ENCODE data around the gene SGTA. TPM values are rescaled to one million over a fixed set of nuclear protein-coding genes. Genes with fewer than 3 reads are reported as not detected.

Gene SGTA
- total RNA-seq, 2 experiments from 2014 or later = 44.3 to 44.6 TPM

GRCh38 chr19:2770055-2771013 lies 12.7 kb downstream of the SGTA start:
- no peak overlapping the region for H3K27ac Mint-ChIP-seq
- no peak overlapping the region for H3K4me3 Mint-ChIP-seq
- CTCF ChIA-PET = interaction anchor here (0.5 kb wide), 1 partner anchor 797 kb away, joined by 3 read pairs; no protein-coding TSS in a partner anchor
- intact Hi-C loops (cut with micrococcal nuclease) = no loop called here
- H3K9me3 Mint-ChIP-seq = no peaks in the 10 kb centered on the region
- H3K36me3 Mint-ChIP-seq (ENCODE audit: low read depth) = peaks cover 9% of the 10 kb centered on the region
- H3K27me3 Mint-ChIP-seq (ENCODE audit: low read depth) = no peaks in the 10 kb centered on the region
- DNase-seq = no peak
- peaks cover 20% of the 10 kb centered on the region for H3K4me1 Mint-ChIP-seq (ENCODE audit: low read depth)

GRCh38 chr19:2769218-2769617 lies 13.9 kb downstream of the SGTA start:
- intact Hi-C loops (cut with micrococcal nuclease) = no loop called here
- Mint-ChIP-seq H3K4me3 (no peak overlapping the region), H3K27ac (no peak overlapping the region), H3K4me1 (ENCODE audit: low read depth) (peaks cover 13% of the 10 kb centered on the region), H3K36me3 (ENCODE audit: low read depth) (peaks cover 7% of the 10 kb centered on the region), H3K9me3 (no peaks in the 10 kb centered on the region), H3K27me3 (ENCODE audit: low read depth) (no peaks in the 10 kb centered on the region)
- CTCF ChIA-PET = no interaction called here
- no peak for DNase-seq

GRCh38 chr19:2768365-2769132 lies 14.5 kb downstream of the SGTA start:
- H3K4me1 Mint-ChIP-seq (ENCODE audit: low read depth) = peaks cover 9% of the 10 kb centered on the region
- no peak overlapping the region for H3K27ac Mint-ChIP-seq
- H3K9me3 Mint-ChIP-seq = no peaks in the 10 kb centered on the region
- CTCF ChIA-PET = no interaction called here
- no peak for DNase-seq
- intact Hi-C loops (cut with micrococcal nuclease) = no loop called here
- H3K4me3 Mint-ChIP-seq = no peak overlapping the region
- H3K36me3 Mint-ChIP-seq (ENCODE audit: low read depth) = peaks cover 7% of the 10 kb centered on the region
- H3K27me3 Mint-ChIP-seq (ENCODE audit: low read depth) = no peaks in the 10 kb centered on the region

GRCh38 chr19:2767688-2768087 lies 15.4 kb downstream of the SGTA start:
- Mint-ChIP-seq H3K4me3 (no peak overlapping the region), H3K4me1 (ENCODE audit: low read depth) (peaks cover 9% of the 10 kb centered on the region), H3K27me3 (ENCODE audit: low read depth) (no peaks in the 10 kb centered on the region), H3K9me3 (no peaks in the 10 kb centered on the region), H3K27ac (no peak overlapping the region), H3K36me3 (ENCODE audit: low read depth) (peaks cover 11% of the 10 kb centered on the region)
- DNase-seq = no peak
- intact Hi-C loops (cut with micrococcal nuclease) = no loop called here
- CTCF ChIA-PET = no interaction called here

- Mint-ChIP-seq H3K4me1 (ENCODE audit: low read depth) (peaks cover under 1% of the 10 kb centered on the region), H3K9me3 (no peaks in the 10 kb centered on the region), H3K27ac (no peak overlapping the region), H3K36me3 (ENCODE audit: low read depth) (peaks cover 9% of the 10 kb centered on the region), H3K27me3 (ENCODE audit: low read depth) (no peaks in the 10 kb centered on the region), H3K4me3 (no peak overlapping the region)
- CTCF ChIA-PET = interaction anchor here (1.1 kb wide), 1 partner anchor 119 kb away, joined by 3 read pairs; no protein-coding TSS in a partner anchor
- intact Hi-C loops (cut with micrococcal nuclease) = no loop called here
- DNase-seq = no peak
Observed at GRCh38 chr19:2766594-2767372, 16.3 kb downstream of the SGTA start.

GRCh38 chr19:2765376-2765775 lies 17.7 kb downstream of the SGTA start:
- Mint-ChIP-seq H3K4me1 (ENCODE audit: low read depth) (no peaks in the 10 kb centered on the region), H3K27me3 (ENCODE audit: low read depth) (no peaks in the 10 kb centered on the region), H3K9me3 (no peaks in the 10 kb centered on the region), H3K36me3 (ENCODE audit: low read depth) (peaks cover 9% of the 10 kb centered on the region), H3K27ac (no peak overlapping the region), H3K4me3 (no peak overlapping the region)
- CTCF ChIA-PET = interaction anchor here (0.5 kb wide), 1 partner anchor 24 kb away, joined by 3 read pairs; no protein-coding TSS in a partner anchor
- DNase-seq = no peak
- intact Hi-C loops (cut with micrococcal nuclease) = no loop called here

- Mint-ChIP-seq H3K27me3 (ENCODE audit: low read depth) (no peaks in the 10 kb centered on the region), H3K27ac (no peak overlapping the region), H3K36me3 (ENCODE audit: low read depth) (peaks cover 11% of the 10 kb centered on the region), H3K9me3 (no peaks in the 10 kb centered on the region), H3K4me3 (no peak overlapping the region), H3K4me1 (ENCODE audit: low read depth) (no peaks in the 10 kb centered on the region)
- no peak for DNase-seq
- intact Hi-C loops (cut with micrococcal nuclease) = no loop called here
- CTCF ChIA-PET = no interaction called here
Observed at GRCh38 chr19:2764945-2765344, 18.1 kb downstream of the SGTA start.

- peaks cover 17% of the 10 kb centered on the region for H3K36me3 Mint-ChIP-seq (ENCODE audit: low read depth)
- no peak for DNase-seq
- H3K27ac Mint-ChIP-seq = no peak overlapping the region
- no peak overlapping the region for H3K4me3 Mint-ChIP-seq
- no peaks in the 10 kb centered on the region for H3K9me3 Mint-ChIP-seq
- CTCF ChIA-PET = interaction anchor here (0.8 kb wide), 1 partner anchor 115 kb away, joined by 3 read pairs; no protein-coding TSS in a partner anchor
- H3K4me1 Mint-ChIP-seq (ENCODE audit: low read depth) = no peaks in the 10 kb centered on the region
- intact Hi-C loops (cut with micrococcal nuclease) = no loop called here
- no peaks in the 10 kb centered on the region for H3K27me3 Mint-ChIP-seq (ENCODE audit: low read depth)
Observed at GRCh38 chr19:2763687-2764086, 19.4 kb downstream of the SGTA start.

GRCh38 chr19:2762783-2763496 lies 20.1 kb downstream of the SGTA start:
- intact Hi-C loops (cut with micrococcal nuclease) = no loop called here
- H3K27me3 Mint-ChIP-seq (ENCODE audit: low read depth) = no peaks in the 10 kb centered on the region
- no peak for DNase-seq
- H3K27ac Mint-ChIP-seq = no peak overlapping the region
- no peaks in the 10 kb centered on the region for H3K9me3 Mint-ChIP-seq
- CTCF ChIA-PET = interaction anchor here (0.5 to 0.6 kb wide), 2 partner anchors 372 to 760 kb away, joined by 3 to 4 read pairs; no protein-coding TSS in a partner anchor
- H3K4me3 Mint-ChIP-seq = no peak overlapping the region
- no peaks in the 10 kb centered on the region for H3K4me1 Mint-ChIP-seq (ENCODE audit: low read depth)
- peaks cover 20% of the 10 kb centered on the region for H3K36me3 Mint-ChIP-seq (ENCODE audit: low read depth)

- Mint-ChIP-seq H3K4me1 (ENCODE audit: low read depth) (no peaks in the 10 kb centered on the region), H3K4me3 (no peak overlapping the region), H3K36me3 (ENCODE audit: low read depth) (peaks cover 20% of the 10 kb centered on the region), H3K27me3 (ENCODE audit: low read depth) (no peaks in the 10 kb centered on the region), H3K9me3 (no peaks in the 10 kb centered on the region), H3K27ac (no peak overlapping the region)
- intact Hi-C loops (cut with micrococcal nuclease) = no loop called here
- no peak for DNase-seq
- CTCF ChIA-PET = no interaction called here
Observed at GRCh38 chr19:2761876-2762782, 20.9 kb downstream of the SGTA start.

GRCh38 chr19:2761309-2761677 lies 21.8 kb downstream of the SGTA start:
- no peak overlapping the region for H3K27ac Mint-ChIP-seq
- DNase-seq = no peak
- intact Hi-C loops (cut with micrococcal nuclease) = no loop called here
- no peak overlapping the region for H3K4me3 Mint-ChIP-seq
- CTCF ChIA-PET = no interaction called here
- no peaks in the 10 kb centered on the region for H3K27me3 Mint-ChIP-seq (ENCODE audit: low read depth)
- H3K9me3 Mint-ChIP-seq = no peaks in the 10 kb centered on the region
- no peaks in the 10 kb centered on the region for H3K4me1 Mint-ChIP-seq (ENCODE audit: low read depth)
- H3K36me3 Mint-ChIP-seq (ENCODE audit: low read depth) = peaks cover 19% of the 10 kb centered on the region

All from activated naive CD4-positive, alpha-beta T cell treated with anti-CD3 and anti-CD28 coated beads for 36 hours (primary cell).